B cell (primary cell): Measurements from ENCODE around the gene NTN1. TPM values are rescaled to one million over a fixed set of nuclear protein-coding genes. Genes with fewer than 3 reads are reported as not detected.

Experiments used
- ATAC-seq: fragments of 200-7000 bp; cut with Tn5 transposase; one replicate; pipeline ENCODE4 v1.10.0; 2021; ENCODE audit warnings: low read depth, mild to moderate bottlenecking, moderate number of reproducible peaks, moderate library complexity
- CTCF ChIA-PET: fragments of 350-600 bp; sonication (Branson Sonifier 250); formaldehyde crosslinking; loops from one replicate; lab custom pipeline; 2021; ENCODE audit warnings: antibody characterized with exemption, inconsistent platforms; lab: Charles Lee
- POLR2A ChIA-PET: fragments of 350-600 bp; sonication (Branson Sonifier 250); formaldehyde crosslinking; loops from one replicate; lab custom pipeline; 2021; ENCODE audit warnings: antibody characterized with exemption; lab: Charles Lee
- DNase-seq: peaks from one replicate; pipeline ENCODE4 v3.0.0; 2013
- H2AFZ ChIP-seq: 2 replicates; pipeline ENCODE4 v1.6.1; 2012; ENCODE audit warnings: mild to moderate bottlenecking, low read depth, low read length; ENCODE audit not compliant: insufficient read depth, poor library complexity, severe bottlenecking
- H3K27ac ChIP-seq, 2 donors: 1 replicate in 1 of 2; 2 replicates in 1 of 2; pipeline ENCODE4 v1.5.1; 2012 to 2013; ENCODE audit warnings: low read length in 2 of 2, mild to moderate bottlenecking in 2 of 2, moderate library complexity in 1 of 2
- H3K27me3 ChIP-seq, 4 experiments: fragments of 200-600 bp in 1 of 4; sonication (generic) in 1 of 4; replicated peaks in 1 of 4; 1 replicate in 2 of 4; 2 replicates in 2 of 4; pipeline versions ENCODE4 v1.6.1 to v1.7.0; 2013 to 2016; ENCODE audit warnings: low read length in 3 of 4, mild to moderate bottlenecking in 2 of 4, mixed read lengths in 1 of 4, moderate library complexity in 1 of 4; ENCODE audit not compliant: insufficient read depth in 4 of 4, control insufficient read depth in 3 of 4; ENCODE audit errors: control extremely low read depth in 1 of 4
- H3K36me3 ChIP-seq, 2 experiments: replicated peaks in 1 of 2; 1 replicate in 1 of 2; 2 replicates in 1 of 2; pipeline versions ENCODE4 v1.6.1 to v1.7.1; 2013; ENCODE audit warnings: low read length in 1 of 2; ENCODE audit not compliant: insufficient read depth in 2 of 2, control insufficient read depth in 1 of 2; ENCODE audit errors: control extremely low read depth in 1 of 2, extremely low read depth in 1 of 2
- H3K4me1 ChIP-seq, 2 donors: fragments of 200-600 bp in 1 of 2; sonication (generic) in 1 of 2; 1 replicate in 1 of 2; 2 replicates in 1 of 2; pipeline versions ENCODE4 v1.5.1 to v1.6.1; 2013 to 2017; ENCODE audit warnings: low read length in 2 of 2; ENCODE audit not compliant: control insufficient read depth in 2 of 2, insufficient read depth in 2 of 2
- H3K4me2 ChIP-seq: replicated peaks from 2 replicates; pipeline ENCODE3; 2012; ENCODE audit warnings: mild to moderate bottlenecking, low read depth, low read length; ENCODE audit not compliant: poor library complexity, severe bottlenecking
- H3K4me3 ChIP-seq, 5 experiments: fragments of 200-600 bp in 1 of 5; sonication (generic) in 1 of 5; 1 replicate in 3 of 5; 2 replicates in 2 of 5; pipeline versions ENCODE4 v1.5.1 to v1.7.0; 2011 to 2016; ENCODE audit warnings: low read length in 4 of 5, mild to moderate bottlenecking in 4 of 5, low read depth in 2 of 5, control low read depth in 1 of 5, moderate library complexity in 1 of 5; ENCODE audit not compliant: insufficient read depth in 1 of 5; ENCODE audit errors: control extremely low read depth in 1 of 5, extremely low read depth in 1 of 5
- H3K79me2 ChIP-seq: fragments of 200-600 bp; sonication (generic); one replicate; pipeline ENCODE4 v1.6.0; 2016; ENCODE audit warnings: low read length; ENCODE audit not compliant: control insufficient read depth, insufficient read depth
- H3K9ac ChIP-seq: fragments of 200-600 bp; sonication (generic); 2 replicates; pipeline ENCODE4 v1.6.1; 2017; ENCODE audit warnings: mild to moderate bottlenecking, low read length, moderate library complexity
- H3K9me3 ChIP-seq, 3 donors: one replicate each; pipeline versions ENCODE4 v1.6.1 to v1.7.1; 2013; ENCODE audit warnings: low read length in 2 of 3; ENCODE audit not compliant: control insufficient read depth in 2 of 3, insufficient read depth in 1 of 3; ENCODE audit errors: control extremely low read depth in 1 of 3
- H4K20me1 ChIP-seq: 2 replicates; pipeline ENCODE4 v1.6.0; 2012; ENCODE audit warnings: mild to moderate bottlenecking, low read length; ENCODE audit not compliant: insufficient read depth, control insufficient read depth, poor library complexity, severe bottlenecking
- H3K27ac Mint-ChIP-seq: one replicate; pipeline ENCODE4 v1.8.0; 2021; ENCODE audit warnings: mixed read lengths
- H3K27me3 Mint-ChIP-seq: one replicate; pipeline ENCODE4 v1.8.0; 2021; ENCODE audit warnings: mixed read lengths
- H3K4me1 Mint-ChIP-seq: one replicate; pipeline ENCODE4 v1.8.0; 2021; ENCODE audit warnings: mixed read lengths
- H3K4me3 Mint-ChIP-seq: one replicate; pipeline ENCODE4 v1.8.0; 2021; ENCODE audit warnings: mixed read lengths
- H3K9me3 Mint-ChIP-seq: one replicate; pipeline ENCODE4 v1.8.0; 2022; ENCODE audit warnings: mixed read lengths; ENCODE audit not compliant: insufficient read depth
- EZH2 ChIP-seq: IDR thresholded peaks from 2 replicates; pipeline ENCODE4 v1.6.1; 2012; ENCODE audit warnings: borderline replicate concordance, low read depth, mild to moderate bottlenecking, moderate library complexity, low read length; ENCODE audit not compliant: insufficient read depth, poor library complexity, severe bottlenecking
- WGBS: methylation state at CpG from one replicate; pipeline ENCODE4 v1.1.5; 2013; ENCODE audit warnings: missing lambda C conversion rate; ENCODE audit not compliant: insufficient coverage; 5-methylcytosine and 5-hydroxymethylcytosine counted together
- intact Hi-C: fragments of 100-400 bp; cut with micrococcal nuclease; formaldehyde crosslinking; loops from one replicate; pipeline ENCODE4 v1.10.0; 2022
- polyA plus RNA-seq: library from polyadenylated mRNA; depleted of rRNA; stranded (reverse); fragments of >200 nt; gene quantifications from 2 replicates; pipeline ENCODE4 v1.2.3, GENCODE V29; 2012
- total RNA-seq, 2 donors: library from RNA; stranded (reverse); fragments of 120-200 nt in 1 of 2; gene quantifications; 1 replicate in 1 of 2; 2 replicates in 1 of 2; pipeline versions ENCODE4 v1.2.3 to v1.2.4, GENCODE V29; 2013 to 2022
- TF ChIP-seq, protein P1 (sequence below): fragments of 200-600 bp; IDR thresholded peaks from one replicate; pipeline ENCODE4 v1.8.0; 2022; ENCODE audit warnings: antibody characterized with exemption, mild to moderate bottlenecking

The NTN1 gene
- total and polyA plus RNA-seq, 2 donors (not counting 1 experiment from before 2014, with no cell fraction given) = 0.10 to 0.25 TPM

DNA sequence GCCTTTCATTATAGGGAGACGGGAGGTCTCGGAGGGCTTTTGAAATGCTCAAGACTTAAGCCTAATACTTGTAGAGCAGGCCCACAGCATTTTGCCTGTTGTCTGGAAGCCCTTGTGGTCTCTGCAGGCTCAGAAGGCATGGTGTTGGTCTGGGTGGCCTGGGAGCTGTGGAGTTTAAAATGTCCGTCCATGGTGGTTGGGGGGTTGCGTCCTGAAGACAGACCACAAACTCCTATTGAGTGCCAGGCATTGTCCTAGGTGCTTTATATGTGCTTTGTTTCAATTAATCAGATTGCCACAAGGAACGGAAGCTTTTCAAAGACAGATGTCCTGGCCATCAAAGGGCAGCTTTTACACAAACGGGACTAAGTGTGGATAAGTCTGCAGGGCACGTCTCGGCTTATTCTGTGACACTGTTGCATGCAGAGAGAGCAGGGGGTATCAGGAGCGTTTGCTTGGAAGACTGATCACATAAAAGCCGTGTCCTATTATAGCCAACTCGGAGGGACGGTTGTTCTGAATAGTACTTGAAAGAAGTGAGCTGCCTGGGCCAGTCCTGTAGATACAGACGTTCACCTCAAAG is 7.8 kb downstream of the NTN1 start:
- ATAC-seq = no peak
- Histone ChIP-seq H3K4me1 (peaks cover 1 to 2% of the 10 kb centered on the region in 2 donors), H3K79me2 (no peaks in the 10 kb centered on the region), H2AFZ (no peak overlapping the region), H4K20me1 (no peaks in the 10 kb centered on the region), H3K9ac (no peak overlapping the region), H3K4me3 (no peak overlapping the region), H3K27me3 (peaks cover 1 to 25% (median 22%) of the 10 kb centered on the region in 4 experiments), H3K27ac (no peak overlapping the region), H3K4me2 (no peak overlapping the region), H3K36me3 (no peaks in the 10 kb centered on the region), H3K9me3 (no peaks in the 10 kb centered on the region)
- POLR2A ChIA-PET = no interaction called here
- Mint-ChIP-seq H3K27ac (no peak overlapping the region), H3K27me3 (peaks cover 62% of the 10 kb centered on the region), H3K9me3 (no peaks in the 10 kb centered on the region), H3K4me1 (peaks cover 4% of the 10 kb centered on the region), H3K4me3 (no peak overlapping the region)
- intact Hi-C loops = no loop called here
- CTCF ChIA-PET = no interaction called here
- WGBS = 98% methylated on average over 12 of the region's 13 CpGs
- TF ChIP-seq, protein P1, sequence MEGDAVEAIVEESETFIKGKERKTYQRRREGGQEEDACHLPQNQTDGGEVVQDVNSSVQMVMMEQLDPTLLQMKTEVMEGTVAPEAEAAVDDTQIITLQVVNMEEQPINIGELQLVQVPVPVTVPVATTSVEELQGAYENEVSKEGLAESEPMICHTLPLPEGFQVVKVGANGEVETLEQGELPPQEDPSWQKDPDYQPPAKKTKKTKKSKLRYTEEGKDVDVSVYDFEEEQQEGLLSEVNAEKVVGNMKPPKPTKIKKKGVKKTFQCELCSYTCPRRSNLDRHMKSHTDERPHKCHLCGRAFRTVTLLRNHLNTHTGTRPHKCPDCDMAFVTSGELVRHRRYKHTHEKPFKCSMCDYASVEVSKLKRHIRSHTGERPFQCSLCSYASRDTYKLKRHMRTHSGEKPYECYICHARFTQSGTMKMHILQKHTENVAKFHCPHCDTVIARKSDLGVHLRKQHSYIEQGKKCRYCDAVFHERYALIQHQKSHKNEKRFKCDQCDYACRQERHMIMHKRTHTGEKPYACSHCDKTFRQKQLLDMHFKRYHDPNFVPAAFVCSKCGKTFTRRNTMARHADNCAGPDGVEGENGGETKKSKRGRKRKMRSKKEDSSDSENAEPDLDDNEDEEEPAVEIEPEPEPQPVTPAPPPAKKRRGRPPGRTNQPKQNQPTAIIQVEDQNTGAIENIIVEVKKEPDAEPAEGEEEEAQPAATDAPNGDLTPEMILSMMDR = no peak
- no peak for TF ChIP-seq EZH2
- DNase-seq = no peak

DNA sequence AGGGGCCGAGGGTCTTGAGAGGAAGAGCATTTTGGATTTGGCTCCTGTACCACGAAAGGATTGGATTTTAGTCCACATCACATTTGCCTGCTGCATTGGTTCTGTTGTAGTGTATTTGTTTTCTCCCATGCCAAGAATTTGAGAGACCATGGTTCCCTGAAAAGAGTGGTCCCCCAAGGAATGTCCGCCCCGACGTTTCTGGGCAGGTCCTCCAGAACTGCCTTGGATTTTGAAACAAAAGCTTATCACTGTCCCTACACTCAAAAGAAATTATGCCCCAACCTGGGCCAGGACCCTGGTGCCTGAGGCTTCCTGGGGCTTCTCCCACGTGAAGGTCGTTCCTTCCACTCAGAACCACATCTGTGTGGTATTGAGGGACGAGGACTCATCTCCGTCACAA is 10.8 kb downstream of the NTN1 start:
- Histone ChIP-seq H3K79me2 (no peaks in the 10 kb centered on the region), H3K9ac (no peak overlapping the region), H3K4me2 (no peak overlapping the region), H4K20me1 (no peaks in the 10 kb centered on the region), H3K36me3 (no peaks in the 10 kb centered on the region), H3K27me3 (peaks cover 0 to 4% (median 2%) of the 10 kb centered on the region in 4 experiments), H2AFZ (no peak overlapping the region), H3K9me3 (no peaks in the 10 kb centered on the region), H3K27ac (no peak overlapping the region), H3K4me3 (no peak overlapping the region), H3K4me1 (no peaks in the 10 kb centered on the region)
- H3K27me3 Mint-ChIP-seq = peaks cover 44% of the 10 kb centered on the region
- intact Hi-C loops = no loop called here
- no peaks in the 10 kb centered on the region for H3K9me3 Mint-ChIP-seq
- H3K27ac Mint-ChIP-seq = no peak overlapping the region
- H3K4me3 Mint-ChIP-seq = no peak overlapping the region
- ChIA-PET CTCF (no interaction called here), POLR2A (interaction anchor here (0.7 kb wide), 1 partner anchor 645 kb away, joined by 4 read pairs; no protein-coding TSS in a partner anchor)
- H3K4me1 Mint-ChIP-seq = no peaks in the 10 kb centered on the region
- WGBS = 96% methylated on average over 7 of the region's 9 CpGs
- ATAC-seq = no peak
- TF ChIP-seq, protein P1 = no peak
- no peak for TF ChIP-seq EZH2
- no peak for DNase-seq
